GM19238 (cell line): ENCODE results near the gene SLC17A6.
A peak's percentile ranks its signal among the peaks of the same experiment; 100 is the strongest.

Source experiments
- DNase-seq: peaks from one replicate; pipeline ENCODE4 v3.0.0; 2011; ENCODE audit warnings: low spot score; ENCODE audit not compliant: insufficient read length

Gene SLC17A6

DNA sequence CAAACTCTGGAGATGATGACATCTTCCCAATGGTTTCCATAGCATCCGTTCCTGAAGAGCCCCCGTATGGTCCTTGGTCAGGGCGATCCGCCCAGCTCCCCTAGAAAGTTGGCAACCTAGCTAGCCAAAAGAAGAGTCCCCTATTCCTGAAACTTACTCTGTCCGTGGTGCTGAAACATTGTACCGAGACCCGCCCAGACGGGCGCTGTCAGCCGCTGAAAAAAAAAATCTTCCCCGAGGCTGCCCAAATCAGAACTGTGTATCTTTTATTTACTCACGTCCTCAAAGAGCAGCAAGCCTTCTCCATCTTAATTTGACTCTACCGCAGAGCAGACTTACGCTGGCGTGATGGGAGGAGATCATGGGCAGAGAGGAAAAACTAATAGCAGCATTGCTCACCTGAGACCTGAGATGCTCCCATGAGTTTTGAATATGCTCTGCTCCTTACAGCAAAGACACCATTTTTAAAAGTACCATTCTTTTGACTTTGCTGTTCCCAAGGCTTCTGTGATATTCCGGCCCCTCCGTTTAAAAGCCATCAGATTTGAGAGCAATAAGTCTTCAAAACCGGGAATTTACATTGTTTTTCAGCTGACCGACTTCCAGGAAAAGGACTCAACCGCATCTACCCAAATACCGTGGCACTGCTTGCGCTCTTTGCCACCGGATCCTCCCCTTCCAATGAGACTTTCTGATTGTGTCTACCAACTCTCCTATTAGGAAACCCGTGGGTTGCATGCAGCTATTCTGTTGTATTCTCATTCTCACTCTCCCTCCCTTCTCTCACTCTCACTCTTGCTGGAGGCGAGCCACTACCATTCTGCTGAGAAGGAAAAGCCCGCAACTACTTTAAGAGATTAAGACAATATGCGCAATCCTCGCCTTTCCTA, at the start of gene SLC17A6:
TSS of gene SLC17A6 (plus strand) at position 786 of the 890 bp plus-strand sequence. CDS start 153 bp downstream, outside the sequence.
- DNase-seq: no peak

DNA sequence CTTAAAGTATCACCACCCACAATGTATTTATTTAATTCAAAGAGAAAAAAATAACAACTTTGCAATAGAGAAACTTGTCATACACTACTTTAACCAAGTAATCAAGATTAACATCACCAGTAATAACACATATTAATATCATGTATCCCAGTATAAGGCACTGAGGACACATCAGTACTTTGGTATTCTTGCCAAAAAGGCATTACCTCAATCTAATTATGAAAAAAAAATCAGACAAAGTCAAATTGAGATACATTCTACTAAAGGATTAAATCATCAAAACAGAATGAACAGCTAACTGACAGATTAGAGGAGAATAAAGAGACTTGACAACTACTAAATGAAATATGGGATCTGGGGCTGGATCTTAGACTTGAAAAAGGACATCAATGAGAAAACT, 35.8 kb upstream of the SLC17A6 start:
- DNase-seq: no peak

DNA sequence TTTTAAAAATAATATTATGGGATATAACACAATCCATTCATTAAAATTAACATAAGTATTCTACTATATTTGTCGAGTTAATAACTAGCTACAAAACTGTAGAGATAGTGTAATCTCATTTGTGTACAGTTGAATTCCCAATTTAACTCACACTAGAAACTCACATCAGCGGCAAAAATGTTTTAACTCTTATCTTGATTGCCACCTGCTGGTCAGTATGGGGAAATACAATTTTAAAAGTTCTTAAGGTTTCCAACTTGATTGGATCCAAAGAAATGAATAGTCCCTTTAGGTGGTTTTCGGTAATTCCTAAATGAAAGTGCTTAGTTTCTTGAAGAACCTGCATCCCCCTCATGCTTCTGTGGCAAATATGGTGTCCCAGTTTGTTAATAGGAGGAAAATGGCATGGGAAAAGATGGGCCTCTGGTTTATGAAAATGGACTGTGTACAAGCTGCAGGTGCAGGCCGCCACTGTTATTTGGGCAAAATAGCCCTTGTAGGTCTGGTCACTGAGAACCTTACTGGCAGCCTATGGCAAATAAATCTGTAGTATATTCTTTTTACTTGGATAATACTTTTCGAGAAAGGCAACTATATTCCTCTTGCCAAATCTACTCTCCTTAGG, 33.7 kb upstream of the SLC17A6 start:
- DNase-seq: peak; percentile 4

DNA sequence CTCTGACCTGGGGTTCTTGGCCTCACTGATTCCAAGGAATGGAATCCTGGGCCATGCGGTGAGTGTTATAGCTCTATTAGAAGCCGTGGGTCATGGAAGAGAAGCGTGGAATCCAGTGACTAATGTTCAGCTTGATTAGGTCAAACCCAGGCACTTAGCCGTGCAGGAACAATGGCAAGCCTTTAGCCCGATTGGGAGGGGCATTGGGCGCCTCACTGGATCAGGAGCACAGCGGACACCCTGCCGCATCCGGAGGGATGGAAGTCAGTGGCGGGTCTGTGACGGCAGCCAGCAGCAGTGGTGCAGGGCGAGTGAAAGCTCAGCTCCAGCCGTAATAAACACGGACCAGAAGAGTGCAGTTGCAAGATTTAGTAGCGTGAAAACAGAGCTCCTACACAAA, 20.5 kb upstream of the SLC17A6 start:
- DNase-seq: no peak

DNA sequence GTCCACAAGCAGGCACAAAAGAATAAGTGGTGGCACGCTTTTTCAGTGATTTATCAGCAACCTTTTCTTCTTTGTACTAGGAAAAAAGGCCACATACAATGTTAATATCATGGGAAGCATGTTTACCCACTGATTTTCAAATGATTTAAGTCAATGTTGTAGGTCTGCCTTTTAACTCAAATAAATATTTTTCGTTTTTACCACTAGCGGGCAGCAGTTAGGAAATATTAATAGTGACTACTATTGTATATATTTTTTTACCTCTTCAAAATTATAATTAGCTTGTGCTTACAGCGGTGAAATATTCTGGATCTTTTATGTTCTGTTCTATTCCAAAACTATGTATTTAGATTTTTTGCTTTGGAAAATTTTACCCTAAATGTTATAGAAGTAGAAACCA, 6.4 kb upstream of the SLC17A6 start:
- no peak for DNase-seq

DNA sequence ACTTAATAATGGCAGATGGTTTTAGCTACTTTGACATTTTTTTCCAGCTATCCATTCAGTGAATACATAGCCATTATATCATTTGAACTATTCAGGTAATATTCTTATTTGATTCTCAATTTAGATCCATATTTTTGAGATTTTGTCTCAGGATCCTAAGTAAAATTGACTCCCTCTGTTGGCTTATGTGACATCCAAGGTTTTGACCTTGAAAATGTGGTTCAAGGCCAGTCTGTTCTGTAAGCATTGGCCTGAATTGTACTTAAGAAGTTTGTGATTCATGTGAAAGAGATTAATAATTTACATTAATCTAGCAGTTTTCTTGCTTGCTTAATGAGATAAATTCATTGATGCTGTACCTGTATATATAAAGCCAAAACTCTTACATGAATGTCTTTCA, 1.6 kb upstream of the SLC17A6 start:
- no peak for DNase-seq

DNA sequence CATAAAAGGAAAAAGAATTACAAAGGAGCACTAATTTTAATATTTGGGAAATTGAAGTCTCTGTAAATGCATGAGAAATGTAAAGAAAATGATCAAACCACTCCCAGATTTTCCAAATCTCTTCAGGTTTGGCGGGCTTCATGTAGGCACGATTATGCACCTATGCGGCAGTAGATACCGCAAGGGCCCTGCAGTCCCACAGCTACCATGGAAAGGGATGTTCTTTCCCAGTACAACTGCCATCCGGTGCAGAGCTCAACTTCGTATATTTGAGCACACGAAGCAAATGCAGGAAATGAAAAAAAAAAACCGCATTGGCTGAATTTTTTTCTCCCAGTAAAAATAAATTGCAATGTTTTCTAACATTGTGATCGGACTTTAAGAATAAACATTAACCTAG, 1.4 kb downstream of the SLC17A6 start:
- no peak for DNase-seq

DNA sequence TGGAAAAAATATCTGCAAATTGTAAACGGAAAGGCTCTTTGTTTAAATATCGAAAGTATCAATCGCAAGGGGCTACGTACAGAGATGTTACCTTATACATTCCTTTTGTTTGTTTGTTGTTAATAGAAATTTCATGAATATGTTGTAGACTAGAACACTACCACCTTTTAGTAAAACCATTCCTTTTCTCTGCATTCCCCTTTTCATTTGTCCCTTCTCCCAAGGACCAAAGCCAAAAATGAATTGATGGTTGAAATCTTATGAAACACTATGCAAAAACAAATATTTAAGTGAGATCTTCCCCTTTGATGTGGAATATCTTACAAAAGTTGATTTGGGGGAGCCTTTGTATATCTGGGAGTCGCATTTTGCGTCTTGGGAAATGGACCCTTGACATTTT, 2.1 kb downstream of the SLC17A6 start:
- DNase-seq: no peak

DNA sequence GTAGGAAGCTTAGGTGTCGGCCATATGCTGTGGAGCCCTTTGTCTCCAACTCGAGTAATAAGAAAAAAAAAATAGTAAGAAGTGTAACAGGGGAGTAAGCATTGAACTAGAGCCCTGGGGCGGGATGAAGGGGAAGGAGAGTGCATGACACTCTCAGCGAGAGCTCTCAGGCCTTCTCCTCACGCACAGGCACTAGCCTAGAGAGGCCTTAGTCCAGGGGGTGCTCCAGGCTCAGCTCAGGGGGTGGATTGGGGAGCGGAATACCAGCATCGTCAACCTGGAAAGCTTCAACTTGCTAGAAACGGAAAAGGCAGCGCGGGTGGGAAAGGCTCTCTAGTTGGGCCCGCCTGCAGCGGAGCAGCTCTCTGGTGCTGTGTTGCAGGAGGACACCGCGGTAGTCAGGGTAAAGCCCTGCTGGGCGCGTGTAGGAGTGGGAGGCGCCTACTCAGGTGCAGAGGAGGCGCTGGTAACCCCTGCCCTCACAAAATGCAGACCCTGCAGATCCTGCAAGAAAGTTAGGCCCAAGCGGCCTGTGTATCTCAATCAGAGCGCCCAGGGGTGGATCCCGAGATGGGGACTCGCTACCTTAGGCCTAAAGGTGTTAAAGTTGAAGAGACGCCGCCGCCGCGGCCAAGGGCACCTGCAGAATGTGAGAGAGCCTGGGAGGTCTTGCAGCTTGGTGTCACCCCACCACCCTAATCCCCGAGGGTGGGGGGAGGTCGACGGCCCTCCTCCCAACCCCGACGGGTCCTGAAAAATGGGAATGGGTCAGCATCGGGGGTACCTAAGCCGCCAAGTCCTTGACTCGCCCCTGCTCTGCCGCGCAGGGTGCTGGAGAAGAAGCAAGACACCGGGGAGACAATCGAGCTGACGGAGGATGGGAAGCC, 2.8 kb downstream of the SLC17A6 start:
- DNase-seq: no peak

DNA sequence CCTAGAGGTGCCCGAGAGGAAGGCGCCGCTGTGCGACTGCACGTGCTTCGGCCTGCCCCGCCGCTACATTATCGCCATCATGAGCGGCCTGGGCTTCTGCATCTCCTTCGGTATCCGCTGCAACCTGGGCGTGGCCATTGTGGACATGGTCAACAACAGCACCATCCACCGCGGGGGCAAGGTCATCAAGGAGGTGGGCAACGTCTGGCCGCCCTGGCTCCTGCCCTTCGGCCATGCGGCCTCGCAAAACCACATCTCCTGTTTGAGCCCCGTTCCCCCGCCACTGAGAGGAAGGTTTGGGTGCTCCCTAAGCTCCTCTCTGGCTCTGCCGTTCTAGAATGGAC, 3.4 kb downstream of the SLC17A6 start:
- no peak for DNase-seq

DNA sequence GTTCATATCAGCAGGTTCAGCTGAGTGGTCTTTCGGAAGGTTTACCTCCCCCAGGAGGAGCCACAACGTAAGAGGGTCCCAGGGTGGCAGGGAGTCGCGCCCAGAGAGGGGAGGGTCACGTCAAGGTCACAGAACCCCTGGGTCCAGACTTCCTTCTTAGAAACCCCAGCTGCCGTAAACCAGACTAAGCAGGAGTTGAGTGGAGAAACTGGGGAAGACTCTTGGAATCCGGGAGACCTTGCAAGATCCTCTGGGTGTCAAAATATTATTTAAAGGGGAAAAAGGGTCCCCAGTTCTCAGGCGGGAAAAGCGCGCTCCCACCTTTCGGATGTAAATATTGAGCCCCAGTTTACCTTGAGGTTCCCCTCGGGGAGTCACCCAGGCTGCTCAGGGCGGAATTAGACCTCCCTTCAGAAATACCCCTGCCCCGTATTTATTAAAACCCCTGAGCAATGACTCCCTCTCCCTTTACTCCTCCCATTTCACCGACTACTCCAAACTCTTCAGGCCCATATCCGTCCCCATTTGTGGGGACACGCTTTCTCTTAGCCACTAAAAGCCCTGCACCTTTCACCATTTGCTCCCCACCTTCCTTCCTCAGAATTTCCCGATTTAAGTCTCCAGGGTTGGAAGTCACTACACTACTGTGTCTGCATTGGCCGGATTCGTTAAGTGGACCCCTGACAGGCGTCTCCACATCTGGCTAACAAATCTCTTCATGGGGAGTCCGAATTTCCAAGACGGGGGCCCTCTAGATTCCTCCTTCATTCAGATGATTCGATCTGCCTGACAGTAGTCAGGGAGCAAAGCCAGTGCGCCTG, 4.2 kb downstream of the SLC17A6 start:
- no peak for DNase-seq

DNA sequence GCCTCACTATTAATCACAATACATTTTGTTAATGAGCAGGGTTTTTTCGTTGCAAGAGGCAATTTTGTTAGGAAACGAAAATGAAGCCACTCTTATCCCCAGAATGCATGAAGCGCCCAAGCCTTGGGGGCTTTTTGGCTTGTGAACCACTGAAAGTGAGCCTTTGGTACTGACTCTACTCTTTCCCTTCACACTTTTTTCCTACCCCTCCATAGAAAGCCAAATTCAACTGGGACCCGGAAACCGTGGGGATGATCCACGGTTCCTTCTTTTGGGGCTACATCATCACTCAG, 4.8 kb downstream of the SLC17A6 start:
- DNase-seq: no peak

DNA sequence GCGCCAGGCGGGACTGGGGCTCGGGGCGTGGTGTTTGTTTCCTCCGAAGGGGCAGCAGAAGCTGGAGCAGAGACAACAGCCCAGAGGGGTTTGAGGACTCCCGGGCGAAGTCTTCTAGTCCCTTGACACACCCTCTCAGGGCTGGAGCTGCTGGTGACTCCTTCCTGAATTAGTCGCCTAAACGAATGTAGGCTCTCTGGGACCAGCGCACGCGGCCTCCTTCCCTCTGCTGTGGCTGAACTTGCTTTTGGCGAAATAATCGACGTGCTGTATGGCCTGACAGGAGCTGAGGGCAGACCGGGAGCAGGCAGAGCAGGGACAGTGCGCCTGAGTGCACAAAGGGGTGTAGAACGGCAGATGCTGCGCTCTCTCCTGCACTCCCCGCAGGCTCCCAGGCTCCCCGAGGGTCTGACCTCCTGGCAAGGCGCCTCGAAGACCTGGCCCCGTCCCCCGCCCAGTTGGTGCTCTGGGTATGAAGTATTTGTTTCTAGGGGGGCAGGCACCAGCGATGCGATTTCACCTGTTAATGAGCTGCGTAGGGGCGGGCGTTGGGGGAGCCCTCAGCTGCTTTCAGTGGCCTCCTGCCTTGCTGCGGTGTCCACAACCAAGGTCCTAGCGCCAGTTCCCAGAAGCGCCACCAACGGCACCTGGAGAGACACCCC, 5.3 kb downstream of the SLC17A6 start:
- no peak for DNase-seq

DNA sequence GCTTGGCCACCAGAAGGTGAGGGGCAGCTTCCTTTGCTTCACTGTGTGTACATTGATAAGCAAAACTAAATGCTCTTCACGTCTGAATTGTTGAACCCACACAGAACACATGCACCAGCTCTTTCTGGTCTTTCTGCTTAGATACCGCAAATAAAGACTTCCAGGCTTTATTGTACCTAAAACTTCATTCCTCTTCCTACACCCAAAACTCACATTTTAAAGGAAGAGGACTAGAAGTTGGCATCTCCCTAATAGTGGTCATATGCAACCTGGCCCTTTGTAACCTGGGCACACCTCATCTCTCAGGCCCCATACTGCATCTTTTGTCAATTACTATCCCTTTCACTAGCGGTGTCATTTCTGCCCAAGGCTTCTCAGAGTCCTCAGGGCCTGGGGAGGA, 5.9 kb downstream of the SLC17A6 start:
- DNase-seq: no peak

DNA sequence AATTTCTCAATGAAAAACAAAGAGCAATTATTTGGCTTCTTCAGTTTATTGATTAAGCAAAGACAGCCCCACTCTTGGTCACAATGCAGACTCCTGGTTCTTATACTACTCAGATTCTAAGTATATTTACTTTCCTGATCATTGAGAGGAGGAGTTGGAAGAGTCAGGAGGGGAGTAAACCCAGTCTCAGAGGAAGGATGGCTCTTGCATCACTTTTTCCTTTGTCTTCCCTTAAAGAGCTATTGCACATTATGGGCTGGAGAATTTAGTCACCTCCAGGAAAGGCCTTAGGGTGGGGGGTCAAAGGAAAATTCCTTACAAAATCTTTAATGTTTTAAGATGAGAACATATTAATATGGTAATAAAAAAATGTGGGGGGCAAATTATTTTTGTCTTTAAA, 8.1 kb downstream of the SLC17A6 start:
- DNase-seq: no peak

DNA sequence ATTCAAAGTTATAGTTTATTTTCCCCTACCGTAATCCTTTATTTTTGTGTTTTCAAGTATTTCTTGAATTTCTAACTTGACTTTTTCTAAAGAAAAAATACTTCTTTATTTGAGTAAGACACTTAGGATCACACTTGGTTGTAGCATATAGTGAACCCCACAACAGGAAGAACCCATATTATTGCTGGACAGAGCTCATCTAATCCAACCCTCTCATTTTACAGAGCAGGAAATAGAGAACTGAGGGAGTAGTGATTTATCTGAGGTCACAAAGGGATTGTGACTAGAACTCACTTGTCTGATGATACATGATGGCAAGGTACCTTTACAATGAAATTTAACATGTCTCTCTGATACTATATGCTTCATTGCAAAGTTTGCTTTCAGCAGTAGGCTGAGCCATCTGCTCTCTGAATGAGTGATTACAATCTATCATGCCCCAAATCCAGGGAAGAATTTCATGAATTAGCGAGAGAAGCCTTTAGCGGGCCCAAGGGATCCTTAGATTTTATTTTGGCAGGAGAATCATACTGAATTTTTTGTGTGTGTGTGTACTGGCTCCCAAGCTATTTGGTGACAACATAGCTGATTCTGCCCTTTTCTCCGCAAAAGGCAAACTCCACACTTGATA, 9.8 kb downstream of the SLC17A6 start:
- no peak for DNase-seq

DNA sequence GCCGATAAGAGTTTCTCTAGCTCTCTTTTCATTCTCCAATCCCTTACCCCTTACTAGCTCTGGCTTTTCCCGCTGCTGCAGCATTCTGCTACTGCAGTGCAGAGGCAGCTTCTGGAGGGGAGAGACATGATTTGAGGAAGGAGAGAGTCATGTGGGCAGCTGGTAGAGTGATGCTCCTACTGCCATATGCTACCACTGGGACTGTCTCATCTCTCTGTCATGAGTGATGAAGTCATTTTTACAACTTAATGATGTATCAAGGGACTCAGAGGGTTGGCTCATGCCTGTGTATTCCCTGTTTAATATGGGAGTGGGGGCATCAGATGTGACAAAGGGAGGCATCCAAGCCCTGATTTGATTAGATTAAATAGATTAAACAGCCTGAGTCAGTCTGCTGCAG, 11.3 kb downstream of the SLC17A6 start:
- DNase-seq: no peak

DNA sequence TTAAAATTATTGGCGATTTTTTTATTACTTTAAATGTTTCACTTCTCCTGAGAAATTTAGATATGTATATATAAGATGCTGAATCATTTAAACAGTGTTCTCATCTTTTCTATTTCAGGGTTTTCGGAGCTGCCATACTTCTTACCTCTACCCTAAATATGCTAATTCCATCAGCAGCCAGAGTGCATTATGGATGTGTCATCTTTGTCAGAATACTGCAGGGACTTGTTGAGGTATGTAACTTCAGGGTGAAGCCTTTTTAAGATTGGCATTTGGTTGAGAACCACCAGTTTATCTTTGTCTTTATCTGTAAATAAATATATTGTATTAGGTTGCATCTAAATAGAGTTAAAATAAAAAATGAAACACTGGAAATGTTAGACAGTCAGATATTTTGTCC, 21.1 kb downstream of the SLC17A6 start:
- no peak for DNase-seq

DNA sequence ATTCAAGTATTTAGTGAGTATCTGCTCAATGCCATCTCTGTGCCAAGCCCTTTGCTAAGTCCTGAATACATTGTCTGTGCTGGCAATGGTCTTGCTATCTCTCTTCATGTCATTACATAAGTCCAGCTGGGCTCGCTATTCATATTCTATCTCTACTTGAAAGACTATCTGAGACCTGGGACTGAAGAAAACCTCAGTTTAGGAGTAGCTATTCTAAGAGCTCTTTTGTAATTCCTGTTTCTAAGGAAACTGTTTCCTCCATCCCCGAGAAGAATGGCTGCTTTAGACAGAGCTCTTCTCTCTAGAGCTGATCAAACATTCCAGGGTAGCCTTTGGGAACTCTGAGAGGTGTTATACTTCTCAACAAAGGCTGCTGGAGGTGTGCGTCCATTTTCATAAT, 33.0 kb downstream of the SLC17A6 start:
- DNase-seq: no peak

DNA sequence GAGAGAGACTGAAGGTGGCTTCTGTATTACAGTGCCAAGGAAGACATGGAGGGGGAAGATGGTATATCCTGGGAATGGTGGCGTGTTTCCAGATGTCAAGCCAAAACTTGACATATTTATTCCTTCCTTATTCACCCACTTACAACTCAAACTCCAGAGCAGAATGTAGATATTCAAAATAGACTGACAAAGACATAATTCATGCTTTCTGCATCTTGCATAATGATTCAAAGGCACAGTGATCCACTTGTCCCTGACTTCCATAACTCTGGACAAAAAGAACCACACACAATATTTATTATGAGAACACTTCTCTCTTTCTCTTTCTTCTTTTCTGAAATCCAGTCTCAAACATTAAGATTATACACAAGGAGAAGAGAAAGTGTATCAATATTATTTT, 48.9 kb downstream of the SLC17A6 start:
- no peak for DNase-seq
